MCF 10A (cell line): Measurements from ENCODE around the gene FGGY. TPM values are rescaled to one million over a fixed set of nuclear protein-coding genes. Genes with fewer than 3 reads are reported as not detected.

Experiments
- BruUV-seq: library from RNA; stranded (reverse); fragments of 400-500 nt; replicated peaks from 2 replicates; lab custom pipeline; 2021; lab: Mats Ljungman, UMichigan
- CTCF ChIA-PET: fragments of 300-600 bp; sonication (Branson Sonifier 250); formaldehyde crosslinking; extraction: SDS; loops from one replicate; lab custom pipeline; 2021; ENCODE audit warnings: antibody characterized with exemption, inconsistent platforms; lab: Yijun Ruan, JAX
- POLR2A ChIA-PET: fragments of 300-600, 350-650 bp; sonication (Branson Sonifier 250); formaldehyde crosslinking; extraction: SDS; loops from one replicate; lab custom pipeline; 2020; ENCODE audit warnings: antibody characterized with exemption, inconsistent platforms; lab: Yijun Ruan, JAX
- DNase-seq: peaks from one replicate; pipeline ENCODE4 v3.0.0-alpha.2; 2018; ENCODE audit not compliant: unreplicated experiment
- H3K27ac Mint-ChIP-seq: one replicate; pipeline ENCODE4 v1.8.0; 2022; ENCODE audit warnings: mild to moderate bottlenecking, low read depth, mixed read lengths; ENCODE audit not compliant: unreplicated experiment
- H3K27me3 Mint-ChIP-seq: one replicate; pipeline ENCODE4 v1.8.0; 2022; ENCODE audit warnings: mixed read lengths; ENCODE audit not compliant: insufficient read depth, unreplicated experiment
- H3K36me3 Mint-ChIP-seq: one replicate; pipeline ENCODE4 v1.8.0; 2022; ENCODE audit warnings: mild to moderate bottlenecking, moderate library complexity, mixed read lengths; ENCODE audit not compliant: insufficient read depth, unreplicated experiment
- H3K4me1 Mint-ChIP-seq: one replicate; pipeline ENCODE4 v1.8.0; 2022; ENCODE audit warnings: mixed read lengths; ENCODE audit not compliant: insufficient read depth, unreplicated experiment
- H3K4me3 Mint-ChIP-seq: one replicate; pipeline ENCODE4 v1.8.0; 2022; ENCODE audit warnings: mild to moderate bottlenecking, moderate library complexity, mixed read lengths; ENCODE audit not compliant: unreplicated experiment
- H3K9me3 Mint-ChIP-seq: one replicate; pipeline ENCODE4 v1.8.0; 2022; ENCODE audit warnings: mixed read lengths; ENCODE audit not compliant: unreplicated experiment
- CTCF ChIP-seq: fragments of 200-600 bp; IDR thresholded peaks from one replicate; pipeline ENCODE4 v1.8.0; 2022; ENCODE audit warnings: antibody characterized with exemption, mild to moderate bottlenecking; ENCODE audit not compliant: unreplicated experiment
- intact Hi-C: fragments of 100-400 bp; cut with micrococcal nuclease; formaldehyde crosslinking; loops from 2 replicates; pipeline ENCODE4 v1.14.1; 2022
- total RNA-seq: library from RNA; stranded (reverse); gene quantifications from 2 replicates; pipeline ENCODE4 v1.2.3, GENCODE V29; 2022

The FGGY gene
- total RNA-seq, 1 experiment from 2014 or later, result 10.6 TPM

DNA sequence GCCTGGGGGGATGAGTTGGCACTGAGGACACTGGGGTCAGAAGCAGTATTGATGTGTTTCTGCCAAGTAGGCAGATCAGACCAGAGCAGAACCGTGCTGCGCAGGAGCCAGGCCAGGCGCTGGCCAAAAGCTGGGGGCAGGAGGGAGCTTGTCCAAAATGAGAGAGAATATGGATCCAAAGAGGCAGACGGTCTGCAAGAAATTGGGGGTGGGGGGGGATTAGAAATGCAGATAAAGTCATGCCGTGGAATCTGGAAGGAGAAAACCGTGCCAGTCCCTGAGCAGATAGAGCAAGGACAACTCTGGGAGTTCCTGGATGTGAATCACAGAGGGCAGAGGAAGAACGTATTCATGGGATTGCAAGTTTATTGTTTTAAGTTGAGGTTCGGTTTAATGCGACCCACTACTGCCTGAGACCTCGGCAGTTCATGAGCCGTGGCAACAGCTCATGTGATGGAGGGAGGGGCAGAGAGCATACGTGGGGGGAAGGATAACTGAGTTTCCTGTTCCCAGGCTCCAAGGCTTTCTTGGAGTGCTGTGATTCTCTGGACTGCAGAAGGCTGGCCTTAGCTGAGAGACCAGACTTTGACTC, 224.0 kb downstream of the FGGY start:
- BruUV-seq, result no TSS peak
- Mint-ChIP-seq H3K27me3 (no peaks in the 10 kb centered on the region), H3K4me1 (peaks cover 7% of the 10 kb centered on the region), H3K9me3 (no peaks in the 10 kb centered on the region), H3K4me3 (no peak overlapping the region), H3K27ac (no peak overlapping the region), H3K36me3 (no peaks in the 10 kb centered on the region)
- no peak for DNase-seq
- CTCF ChIA-PET, result no interaction called here
- POLR2A ChIA-PET, result interaction anchor here (0.9 kb wide), 1 partner anchor 11 kb away, joined by 3 read pairs; no protein-coding TSS in a partner anchor
- intact Hi-C loops, result no loop called here
- no peak for TF ChIP-seq CTCF

DNA sequence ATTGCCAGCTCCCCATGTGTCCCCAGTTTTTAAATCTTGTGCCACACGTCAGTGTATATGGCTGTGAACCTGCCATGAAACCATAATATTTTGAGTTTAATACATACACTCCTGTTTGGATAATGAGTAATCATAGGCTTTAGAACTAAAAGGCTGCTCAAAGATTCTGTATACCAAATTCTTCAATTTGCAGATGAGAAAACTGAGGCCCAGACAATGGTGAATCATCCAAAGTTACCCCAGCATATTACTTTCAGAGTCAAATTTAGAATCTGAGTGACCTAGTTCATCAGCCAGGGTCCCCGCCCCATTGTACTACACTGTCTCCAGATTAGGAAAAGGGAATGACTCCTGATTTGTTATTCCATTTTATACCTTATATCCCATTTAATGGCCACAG, 224.6 kb downstream of the FGGY start:
- CTCF ChIA-PET, result no interaction called here
- H3K4me3 Mint-ChIP-seq, result no peak overlapping the region
- no peaks in the 10 kb centered on the region for H3K36me3 Mint-ChIP-seq
- H3K27ac Mint-ChIP-seq, result no peak overlapping the region
- intact Hi-C loops, result no loop called here
- no peaks in the 10 kb centered on the region for H3K27me3 Mint-ChIP-seq
- H3K9me3 Mint-ChIP-seq, result no peaks in the 10 kb centered on the region
- peaks cover 12% of the 10 kb centered on the region for H3K4me1 Mint-ChIP-seq
- no peak for TF ChIP-seq CTCF
- no peak for DNase-seq
- no TSS peak for BruUV-seq
- POLR2A ChIA-PET, result no interaction called here

DNA sequence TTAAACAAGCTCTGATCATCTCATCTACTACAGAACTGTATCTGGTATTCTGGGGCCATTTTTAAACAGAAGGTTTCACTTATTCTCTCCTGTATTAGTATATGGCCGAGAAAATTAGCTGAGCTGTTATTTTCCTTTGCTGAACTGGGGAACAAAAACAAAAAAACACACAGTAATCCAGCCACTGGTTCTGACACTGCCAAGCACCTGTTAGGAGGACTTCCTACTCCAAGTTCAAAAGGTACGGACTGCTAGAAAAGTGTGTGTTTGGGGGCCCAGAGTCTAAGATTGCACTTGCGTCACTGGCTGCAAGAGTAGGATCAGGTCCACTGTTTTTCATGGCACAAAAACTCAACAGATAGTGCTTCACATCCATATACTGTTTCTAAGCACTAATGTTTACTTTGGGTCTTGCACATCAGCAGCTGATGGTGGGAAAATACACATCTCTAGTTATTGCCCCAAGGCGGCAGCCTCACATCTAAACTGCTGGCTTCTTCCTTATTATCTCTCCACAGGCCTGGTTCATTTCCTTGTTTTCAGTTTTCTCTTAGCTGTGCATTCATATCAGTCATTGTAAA, 226.1 kb downstream of the FGGY start:
- H3K4me1 Mint-ChIP-seq, result peaks cover 12% of the 10 kb centered on the region
- no peak for DNase-seq
- POLR2A ChIA-PET, result no interaction called here
- BruUV-seq, result no TSS peak
- TF ChIP-seq CTCF, result no peak
- no peak overlapping the region for H3K27ac Mint-ChIP-seq
- H3K27me3 Mint-ChIP-seq, result no peaks in the 10 kb centered on the region
- no peaks in the 10 kb centered on the region for H3K9me3 Mint-ChIP-seq
- no peak overlapping the region for H3K4me3 Mint-ChIP-seq
- intact Hi-C loops, result no loop called here
- CTCF ChIA-PET, result interaction anchor here (0.6 kb wide), 1 partner anchor 739 kb away, joined by 3 read pairs; the partner anchor contains the start of gene JUN
- no peaks in the 10 kb centered on the region for H3K36me3 Mint-ChIP-seq

DNA sequence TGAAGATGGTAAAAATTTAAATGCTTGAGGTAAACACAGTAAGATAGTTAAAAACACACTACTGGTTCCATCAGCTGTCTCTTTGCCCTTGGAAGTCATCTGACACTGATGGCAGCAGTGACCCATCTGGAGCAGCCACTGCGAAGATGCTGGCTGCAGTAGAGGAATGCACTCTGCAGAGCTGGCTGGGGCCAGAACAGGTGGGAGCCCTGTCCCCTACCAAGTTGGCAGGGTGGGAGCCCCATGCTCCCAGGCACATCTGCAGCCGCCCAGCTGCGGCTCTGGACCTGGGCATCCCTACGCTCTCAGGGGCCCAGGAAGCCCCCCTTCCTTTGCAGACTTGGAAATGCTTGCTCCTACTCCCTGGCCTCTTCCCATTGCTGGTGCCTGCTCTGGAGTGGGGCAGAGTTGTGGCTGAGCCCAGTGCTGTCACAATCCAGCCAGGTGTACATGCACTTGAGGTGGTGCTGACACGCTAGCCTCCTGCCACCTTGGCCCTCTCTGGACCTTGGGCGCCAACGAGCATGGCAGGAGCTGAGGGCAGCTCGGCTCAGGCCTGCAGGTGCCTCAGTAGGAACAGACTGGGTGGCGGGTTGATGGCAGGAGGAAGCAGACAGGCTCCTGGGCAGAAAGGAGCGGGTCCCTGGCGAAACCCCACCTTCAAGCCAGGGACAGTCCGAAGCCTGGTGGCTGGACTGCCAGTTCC, 227.0 kb downstream of the FGGY start:
- DNase-seq, result no peak
- Mint-ChIP-seq H3K27me3 (no peaks in the 10 kb centered on the region), H3K9me3 (no peaks in the 10 kb centered on the region), H3K4me1 (peaks cover 12% of the 10 kb centered on the region), H3K4me3 (no peak overlapping the region), H3K27ac (no peak overlapping the region), H3K36me3 (no peaks in the 10 kb centered on the region)
- no peak for TF ChIP-seq CTCF
- intact Hi-C loops, result no loop called here
- BruUV-seq, result no TSS peak
- ChIA-PET CTCF (interaction anchor here (0.7 to 0.8 kb wide), 2 partner anchors 171 to 175 kb away, joined by 3 to 4 read pairs; no protein-coding TSS in a partner anchor), POLR2A (no interaction called here)
